Keratinocyte (primary cell): Measurements from ENCODE around the gene CNTNAP3B. TPM values are rescaled to one million over a fixed set of nuclear protein-coding genes. Genes with fewer than 3 reads are reported as not detected.
"Not testable (repeated sequence)": the region's sequence is repeated elsewhere in the genome, so short reads cannot be mapped to it uniquely, and the experiment has no call there.

Experiments used
- DNase-seq: peaks from one replicate; pipeline ENCODE4 v3.0.0-alpha.2; 2011; ENCODE audit warnings: low read depth, missing footprints, low spot score
- FAIRE-seq: peaks from 2 replicates; lab custom pipeline; 2011; peaks lifted over from hg19 to GRCh38; lab: Jason Lieb, UNC
- H2AFZ ChIP-seq: 2 replicates; pipeline ENCODE4 v1.6.0; 2012; ENCODE audit warnings: low read length, control low read depth, inconsistent platforms; ENCODE audit not compliant: control insufficient read depth
- H3K27ac ChIP-seq: 2 replicates; pipeline ENCODE4 v1.5.1; 2011; ENCODE audit warnings: low read length; ENCODE audit not compliant: control insufficient read depth, insufficient read depth
- H3K27me3 ChIP-seq: 3 replicates; pipeline ENCODE4 v1.6.0; 2011; ENCODE audit warnings: low read length; ENCODE audit not compliant: control insufficient read depth, insufficient read depth; ENCODE audit errors: extremely low read depth
- H3K36me3 ChIP-seq, 2 experiments: 2 replicates in 1 of 2; 3 replicates in 1 of 2; pipeline ENCODE4 v1.5.1; 2011; ENCODE audit warnings: low read length in 2 of 2, mild to moderate bottlenecking in 1 of 2; ENCODE audit not compliant: control insufficient read depth in 2 of 2, insufficient read depth in 2 of 2; ENCODE audit errors: extremely low read depth in 1 of 2
- H3K4me1 ChIP-seq: 3 replicates; pipeline ENCODE4 v1.5.1; 2011; ENCODE audit warnings: low read length; ENCODE audit not compliant: control insufficient read depth, insufficient read depth; ENCODE audit errors: extremely low read depth
- H3K4me2 ChIP-seq: 3 replicates; pipeline ENCODE4 v1.6.0; 2011; ENCODE audit warnings: low read depth, low read length; ENCODE audit not compliant: control insufficient read depth, insufficient read depth; ENCODE audit errors: extremely low read depth
- H3K4me3 ChIP-seq, 3 experiments: fragments of 200-600 bp in 1 of 3; sonication (generic) in 1 of 3; 2 replicates in 2 of 3; 3 replicates in 1 of 3; pipeline ENCODE4 v1.5.1; 2011 to 2016; ENCODE audit warnings: low read length in 3 of 3, mild to moderate bottlenecking in 3 of 3, control low read depth in 2 of 3, inconsistent platforms in 1 of 3, low read depth in 1 of 3, mixed read lengths in 1 of 3, mixed run types in 1 of 3, moderate library complexity in 1 of 3; ENCODE audit not compliant: control insufficient read depth in 2 of 3, insufficient read depth in 2 of 3; ENCODE audit errors: extremely low read depth in 1 of 3
- H3K79me2 ChIP-seq: 2 replicates; pipeline ENCODE4 v1.6.0; 2012; ENCODE audit warnings: low read length; ENCODE audit not compliant: control insufficient read depth, insufficient read depth
- H3K9ac ChIP-seq: 3 replicates; pipeline ENCODE4 v1.6.0; 2011; ENCODE audit warnings: low read length; ENCODE audit not compliant: control insufficient read depth, insufficient read depth; ENCODE audit errors: extremely low read depth
- H3K9me1 ChIP-seq: 3 replicates; pipeline ENCODE4 v1.6.0; 2011; ENCODE audit warnings: low read length; ENCODE audit not compliant: control insufficient read depth, insufficient read depth; ENCODE audit errors: extremely low read depth
- H3K9me3 ChIP-seq: 2 replicates; pipeline ENCODE4 v1.5.1; 2012; ENCODE audit warnings: low read depth, low read length; ENCODE audit not compliant: control insufficient read depth
- H4K20me1 ChIP-seq: 3 replicates; pipeline ENCODE4 v1.6.0; 2011; ENCODE audit warnings: low read length; ENCODE audit not compliant: control insufficient read depth, insufficient read depth; ENCODE audit errors: extremely low read depth
- dilution Hi-C: fragments of 300-500 bp; cut with MboI; formaldehyde crosslinking; loops from one replicate; pipeline ENCODE4 v1.7.0; 2020; ENCODE audit warnings: low sequenced_read_pairs; ENCODE audit not compliant: extremely low pct_ligation_motif_present
- polyA plus RNA-seq, 5 experiments: library from polyadenylated mRNA; depleted of rRNA in 3 of 5; stranded (reverse) in 3 of 5; stranded (forward) in 1 of 5; unstranded in 1 of 5; fragments of >200 nt; gene quantifications; 1 replicate in 1 of 5; 2 replicates in 3 of 5; 3 replicates in 1 of 5; pipeline versions ENCODE4 v1.2.1 to v1.2.3, GENCODE V29; 2011 to 2012; ENCODE audit warnings: missing spikeins in 2 of 5, low read depth in 1 of 5, low replicate concordance in 1 of 5

CNTNAP3B gene
- polyA plus RNA-seq, 1 donor (not counting 4 experiments of a cell fraction or from before 2014, with no cell fraction given) = 6.8 TPM

DNA sequence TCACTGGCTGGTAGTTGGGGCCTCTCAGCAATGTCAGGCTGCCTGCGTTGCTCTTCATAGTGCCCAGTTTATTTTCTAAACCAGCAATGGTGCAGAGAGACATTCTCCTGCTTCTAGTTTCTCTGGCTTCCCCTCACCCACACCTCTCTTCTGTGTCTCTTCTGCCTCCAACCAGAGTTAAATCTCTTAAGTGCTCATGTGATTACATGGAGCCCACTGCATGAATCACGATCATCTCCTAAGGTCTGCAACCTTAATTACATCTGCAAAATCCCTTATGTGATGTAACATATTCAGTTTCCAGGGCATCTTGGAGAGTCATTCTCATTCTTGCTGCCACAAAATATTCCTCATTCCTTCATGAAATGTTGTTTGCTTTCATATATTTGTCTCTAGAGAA lies 149.0 kb downstream of the CNTNAP3B start:
- H2AFZ ChIP-seq, H3K27me3 ChIP-seq, H3K79me2 ChIP-seq, FAIRE-seq, dilution Hi-C loops, H3K9me3 ChIP-seq, H3K27ac ChIP-seq, H3K4me3 ChIP-seq, H3K9me1 ChIP-seq, H4K20me1 ChIP-seq, DNase-seq, H3K36me3 ChIP-seq, H3K9ac ChIP-seq, H3K4me2 ChIP-seq, H3K4me1 ChIP-seq: not testable (repeated sequence)

- H3K4me2 ChIP-seq, H2AFZ ChIP-seq, H3K79me2 ChIP-seq, H3K27me3 ChIP-seq, H3K4me1 ChIP-seq, dilution Hi-C loops, H3K27ac ChIP-seq, H3K9me3 ChIP-seq, H3K4me3 ChIP-seq, H4K20me1 ChIP-seq, H3K9ac ChIP-seq, H3K9me1 ChIP-seq, DNase-seq, FAIRE-seq, H3K36me3 ChIP-seq: not testable (repeated sequence)
Measured at GRCh38 chr9:41977965-41978600, 151.1 kb downstream of the CNTNAP3B start.

DNA sequence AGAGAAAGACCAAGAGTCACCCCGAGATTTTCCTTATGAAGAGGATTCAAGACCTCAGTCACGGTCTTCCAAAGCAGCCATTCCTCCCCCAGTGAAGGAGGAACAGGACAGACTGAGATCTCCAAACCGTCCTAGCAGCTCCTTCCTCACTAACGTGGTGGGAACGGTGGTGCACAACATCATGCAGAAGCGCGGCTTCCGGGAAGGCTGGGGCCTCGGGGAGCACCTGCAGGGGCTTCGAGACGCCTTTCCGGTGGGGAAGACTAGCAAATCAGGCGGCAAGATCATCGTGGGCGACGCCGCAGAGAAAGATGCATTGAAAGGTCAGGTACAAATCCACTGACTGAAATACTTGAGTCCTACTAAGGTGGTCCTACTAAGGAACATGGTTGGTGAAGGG lies 154.3 kb downstream of the CNTNAP3B start:
- H3K4me1 ChIP-seq, H3K27ac ChIP-seq, H3K4me2 ChIP-seq, DNase-seq, H4K20me1 ChIP-seq, H3K36me3 ChIP-seq, H3K9me3 ChIP-seq, H3K9ac ChIP-seq, H3K4me3 ChIP-seq, H3K9me1 ChIP-seq, FAIRE-seq, H3K27me3 ChIP-seq, H3K79me2 ChIP-seq, H2AFZ ChIP-seq, dilution Hi-C loops: not testable (repeated sequence)

DNA sequence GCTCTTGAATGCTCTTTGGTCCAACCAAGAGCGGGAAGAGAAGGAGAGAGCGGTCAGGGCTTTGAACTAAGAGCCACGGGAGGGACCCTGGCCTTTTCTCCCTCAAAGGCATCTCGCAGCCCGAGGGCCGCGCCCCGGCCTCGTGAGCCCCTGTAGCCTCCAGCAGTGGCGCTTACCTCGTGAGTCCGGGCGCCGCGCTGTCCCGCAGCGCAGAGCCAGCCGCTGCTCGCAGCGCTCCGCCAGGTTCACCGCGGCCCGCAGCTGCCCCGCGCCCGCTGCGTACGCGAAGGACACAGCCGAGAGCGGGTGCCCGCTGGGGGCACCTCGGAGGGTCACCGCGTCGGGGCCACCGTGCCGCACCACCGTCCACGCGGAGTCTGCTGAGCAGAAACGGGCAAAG lies 176.2 kb downstream of the CNTNAP3B start:
- FAIRE-seq, H3K9me3 ChIP-seq: not testable (repeated sequence)

GRCh38 chr9:41941738-41942137 lies 187.5 kb downstream of the CNTNAP3B start:
- H3K9ac ChIP-seq, dilution Hi-C loops, FAIRE-seq, DNase-seq, H3K9me3 ChIP-seq, H3K27me3 ChIP-seq, H3K27ac ChIP-seq, H4K20me1 ChIP-seq, H3K36me3 ChIP-seq, H3K4me1 ChIP-seq, H3K9me1 ChIP-seq, H3K4me2 ChIP-seq, H3K4me3 ChIP-seq, H2AFZ ChIP-seq, H3K79me2 ChIP-seq: not testable (repeated sequence)

More for the DNA sequence above, 176.2 kb downstream of the CNTNAP3B start:
- H3K9ac ChIP-seq, H3K4me1 ChIP-seq, H3K79me2 ChIP-seq, H3K36me3 ChIP-seq, H2AFZ ChIP-seq, H3K27ac ChIP-seq, H3K9me1 ChIP-seq, H4K20me1 ChIP-seq, H3K27me3 ChIP-seq, dilution Hi-C loops, DNase-seq, H3K4me2 ChIP-seq, H3K4me3 ChIP-seq: not testable (repeated sequence)
